Activated CD4-positive, alpha-beta T cell treated with anti-CD3 and anti-CD28 coated beads, Interleukin-2, amount 10 ng/mL, durations not matched to agents 24 days and 14 days (primary cell): ENCODE measurements around the gene CXCL16. TPM values are rescaled to one million over a fixed set of nuclear protein-coding genes. Genes with fewer than 3 reads are reported as not detected.

Experiments
- total RNA-seq: library from RNA; stranded (reverse); gene quantifications from 2 replicates; pipeline ENCODE4 v1.2.3, GENCODE V29; 2022

Gene CXCL16
- total RNA-seq, 1 donor from 2014 or later: 1.8 TPM

Other genes with a start within 250 kb of the CXCL16 start
- 0.17 and 0.28 TPM in 2 replicates for gene SPNS2, start 241.0 kb downstream of the CXCL16 start, total RNA-seq
- gene MYBBP1A, start 184.5 kb downstream of the CXCL16 start, total RNA-seq: 178 and 181 TPM in 2 replicates
- gene GGT6, start 179.4 kb downstream of the CXCL16 start, total RNA-seq: not detected in 2 replicates
- gene SMTNL2, start 155.4 kb downstream of the CXCL16 start, total RNA-seq: not detected in 2 replicates
- not detected in 2 replicates for gene ALOX15, start 98.2 kb downstream of the CXCL16 start, total RNA-seq
- gene PELP1, start 35.8 kb downstream of the CXCL16 start, total RNA-seq: 140 and 141 TPM in 2 replicates
- 189 and 193 TPM in 2 replicates for gene ARRB2, start 29.3 kb downstream of the CXCL16 start, total RNA-seq
- gene MED11, start 8.5 kb downstream of the CXCL16 start, total RNA-seq: 19.1 and 20.4 TPM in 2 replicates
- not detected in 2 replicates for gene ZMYND15, start 95 bp downstream of the CXCL16 start, total RNA-seq
- not detected in 2 replicates for gene TM4SF5, start 32.0 kb upstream of the CXCL16 start, total RNA-seq
- not detected in 2 replicates for gene VMO1, start 46.4 kb upstream of the CXCL16 start, total RNA-seq
- not detected in 2 replicates for gene GLTPD2, start 49.0 kb upstream of the CXCL16 start, total RNA-seq
- gene PSMB6, start 56.2 kb upstream of the CXCL16 start, total RNA-seq: 208 and 209 TPM in 2 replicates
- 14.5 and 16.1 TPM in 2 replicates for gene PLD2, start 67.2 kb upstream of the CXCL16 start, total RNA-seq
- 56.1 and 59.7 TPM in 2 replicates for gene MINK1, start 93.4 kb upstream of the CXCL16 start, total RNA-seq
- gene C17orf107, start 159.6 kb upstream of the CXCL16 start, total RNA-seq: 1.4 and 1.7 TPM in 2 replicates
- 0.42 and 0.64 TPM in 2 replicates for gene CHRNE, start 163.2 kb upstream of the CXCL16 start, total RNA-seq
- gene GP1BA, start 192.3 kb upstream of the CXCL16 start, total RNA-seq: not detected in 2 replicates
- 104 and 106 TPM in 2 replicates for gene SLC25A11, start 200.1 kb upstream of the CXCL16 start, total RNA-seq
- 119 and 125 TPM in 2 replicates for gene RNF167, start 200.3 kb upstream of the CXCL16 start, total RNA-seq
- gene PFN1, start 208.6 kb upstream of the CXCL16 start, total RNA-seq: 1,471 and 1,473 TPM in 2 replicates
- gene ENO3, start 211.2 kb upstream of the CXCL16 start, total RNA-seq: 45.3 and 51.0 TPM in 2 replicates
- 58.7 and 62.3 TPM in 2 replicates for gene SPAG7, start 227.9 kb upstream of the CXCL16 start, total RNA-seq
- gene CAMTA2, start 247.7 kb upstream of the CXCL16 start, total RNA-seq: 87.7 and 89.7 TPM in 2 replicates